Muscle layer of colon (tissue), 2 donors: Measurements from ENCODE around the gene ZNF133.
"Not testable (repeated sequence)": the region's sequence is repeated elsewhere in the genome, so short reads cannot be mapped to it uniquely, and the experiment has no call there.

ENCODE experiments used
- H3K27ac ChIP-seq: one replicate; pipeline ENCODE4 v1.7.0; 2013; ENCODE audit warnings: low read depth, mild to moderate bottlenecking, low read length, moderate library complexity
- H3K27me3 ChIP-seq, 2 donors: one replicate each; pipeline ENCODE4 v1.7.0; 2013; ENCODE audit warnings: low read length in 2 of 2, mild to moderate bottlenecking in 2 of 2; ENCODE audit not compliant: insufficient read depth in 2 of 2, control insufficient read depth in 1 of 2
- H3K36me3 ChIP-seq: one replicate; pipeline ENCODE4 v1.7.0; 2013; ENCODE audit warnings: mild to moderate bottlenecking, low read length; ENCODE audit not compliant: insufficient read depth
- H3K4me1 ChIP-seq: one replicate; pipeline ENCODE4 v1.7.0; 2013; ENCODE audit warnings: mild to moderate bottlenecking, low read length; ENCODE audit not compliant: insufficient read depth
- H3K4me3 ChIP-seq, 2 donors: one replicate each; pipeline ENCODE4 v1.7.0; 2013; ENCODE audit warnings: low read length in 2 of 2, low read depth in 1 of 2, mild to moderate bottlenecking in 1 of 2, moderate library complexity in 1 of 2
- H3K9ac ChIP-seq: one replicate; pipeline ENCODE4 v1.7.0; 2013; ENCODE audit warnings: low read length
- H3K9me3 ChIP-seq: one replicate; pipeline ENCODE4 v1.7.0; 2013; ENCODE audit warnings: mild to moderate bottlenecking, low read length
- donor health status: abdominal sarcoma.
- donor health status: Adenocarcinoma of cecum.

ZNF133 gene

DNA sequence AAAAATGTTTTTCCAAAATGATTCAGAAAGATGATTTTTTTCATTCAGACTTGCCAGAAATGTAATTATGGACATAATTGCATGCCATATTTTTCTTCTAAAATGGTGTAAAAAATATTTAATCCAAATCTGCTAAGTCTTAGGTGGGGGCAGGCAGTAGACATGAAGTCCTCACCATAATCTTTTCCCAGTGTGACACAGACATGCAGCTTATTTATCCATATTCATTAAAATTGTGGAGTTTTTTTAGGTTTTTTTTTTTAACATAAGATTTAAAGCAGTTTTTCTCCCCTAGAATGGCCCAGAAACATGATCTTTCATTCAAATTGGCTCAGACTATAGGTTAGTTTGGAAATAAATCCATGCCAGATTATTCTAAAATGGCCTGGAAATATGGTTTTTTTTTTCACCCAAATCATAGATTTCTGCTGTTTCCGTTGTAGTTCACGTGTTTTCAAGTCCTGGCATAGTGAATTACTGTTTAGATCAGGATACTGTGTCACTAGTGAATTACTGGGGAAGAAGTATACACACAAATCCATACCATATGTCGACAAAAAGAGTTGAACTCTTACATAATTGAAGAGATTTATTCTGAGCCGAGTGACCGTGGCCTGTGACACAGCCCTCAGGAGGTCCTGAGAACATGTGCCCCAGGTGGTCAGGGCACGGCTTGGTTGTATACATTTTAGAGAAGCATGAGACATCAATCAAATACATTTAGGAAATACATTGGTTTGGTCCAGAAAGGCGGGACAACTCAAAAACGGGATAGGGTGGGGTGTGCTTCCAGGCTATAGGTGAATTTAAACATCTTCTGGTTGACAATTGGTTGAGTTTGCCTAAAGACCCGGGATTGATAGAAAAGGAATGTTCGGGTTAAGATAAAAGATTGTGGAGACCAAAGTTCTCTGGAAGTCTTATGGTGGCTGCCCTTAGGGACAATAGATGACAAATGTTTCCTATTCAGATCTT, 33.9 kb downstream of the ZNF133 start:
- Histone ChIP-seq H3K9me3 (no peaks in the 10 kb centered on the region), H3K36me3 (peaks cover under 1% of the 10 kb centered on the region), H3K4me3 (no peak overlapping the region), H3K9ac (no peak overlapping the region), H3K4me1 (no peaks in the 10 kb centered on the region), H3K27ac (no peak overlapping the region), H3K27me3 (no peaks in the 10 kb centered on the region)

DNA sequence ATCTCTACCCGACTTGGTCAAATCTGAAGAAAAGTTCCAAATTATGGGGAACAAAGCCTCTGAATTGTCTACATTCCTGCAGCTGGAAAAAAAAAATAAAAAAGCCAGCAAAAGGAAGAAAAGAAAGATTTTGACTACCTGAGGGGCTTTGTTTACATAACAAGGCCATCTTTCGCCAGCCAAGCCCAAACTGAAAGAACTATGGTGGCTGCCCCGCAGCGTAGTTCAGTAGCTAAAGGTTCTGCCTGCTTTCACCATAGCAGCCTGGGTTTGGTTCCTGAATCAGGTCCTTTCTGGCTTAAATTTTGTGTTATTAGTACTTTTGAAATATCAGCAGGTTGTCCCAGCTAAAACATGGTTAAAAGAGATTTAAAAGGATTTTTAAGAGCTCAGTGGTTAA, 35.4 kb downstream of the ZNF133 start:
- H3K27me3 ChIP-seq, result no peaks in the 10 kb centered on the region
- H3K4me1 ChIP-seq, result no peaks in the 10 kb centered on the region
- no peaks in the 10 kb centered on the region for H3K9me3 ChIP-seq
- no peak overlapping the region for H3K9ac ChIP-seq
- H3K4me3 ChIP-seq, result no peak overlapping the region
- no peak overlapping the region for H3K27ac ChIP-seq
- H3K36me3 ChIP-seq, result no peaks in the 10 kb centered on the region

DNA sequence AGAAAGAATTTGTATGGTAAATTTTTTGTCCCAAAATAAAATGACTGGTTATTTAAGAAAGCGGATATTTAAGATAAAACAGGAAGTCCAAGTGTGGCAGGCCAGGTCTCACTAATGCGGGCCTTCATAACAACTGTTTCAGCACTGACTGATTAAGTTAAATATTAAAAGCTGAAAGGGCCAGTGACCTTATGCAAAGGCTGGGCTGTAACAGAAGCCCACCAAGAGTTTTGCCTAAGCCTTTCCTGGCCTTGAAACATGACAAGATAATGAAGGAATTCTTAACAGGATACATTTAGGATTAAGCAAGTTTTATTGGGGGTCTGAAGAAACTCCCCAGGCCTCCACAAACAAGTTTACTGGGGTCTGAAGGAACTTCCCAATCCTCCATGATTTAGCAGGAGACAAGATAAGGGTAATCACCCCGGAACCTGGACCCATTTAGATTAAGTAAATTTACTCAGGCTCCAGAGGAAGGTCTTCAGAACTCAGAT, 36.3 kb downstream of the ZNF133 start:
- H3K9ac ChIP-seq, result no peak overlapping the region
- H3K4me1 ChIP-seq, result no peaks in the 10 kb centered on the region
- no peaks in the 10 kb centered on the region for H3K27me3 ChIP-seq
- H3K4me3 ChIP-seq, result no peak overlapping the region
- H3K27ac ChIP-seq, result no peak overlapping the region
- H3K9me3 ChIP-seq, result no peaks in the 10 kb centered on the region
- no peaks in the 10 kb centered on the region for H3K36me3 ChIP-seq

DNA sequence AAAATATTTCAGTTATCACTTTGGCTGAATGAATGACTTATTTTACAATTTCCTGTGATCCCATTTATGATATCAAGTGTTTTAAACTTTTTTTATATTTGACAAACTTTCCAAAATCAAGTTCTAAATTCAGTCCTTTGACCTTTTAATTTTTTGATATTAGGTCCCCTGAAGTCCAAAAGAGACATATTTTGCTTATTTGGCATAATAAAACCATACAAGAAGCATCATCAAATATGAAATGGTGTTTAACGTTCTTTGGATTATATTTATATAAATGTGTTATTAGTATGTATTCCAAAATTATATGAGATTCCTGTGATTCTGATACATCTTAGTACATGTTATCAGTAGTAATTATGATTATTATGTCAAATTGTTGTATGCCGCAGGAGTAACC, 38.7 kb downstream of the ZNF133 start:
- H3K27me3 ChIP-seq, result no peaks in the 10 kb centered on the region
- no peak overlapping the region for H3K27ac ChIP-seq
- no peak overlapping the region for H3K9ac ChIP-seq
- H3K9me3 ChIP-seq, result peaks cover 3% of the 10 kb centered on the region
- no peaks in the 10 kb centered on the region for H3K36me3 ChIP-seq
- H3K4me1 ChIP-seq, result no peaks in the 10 kb centered on the region
- H3K4me3 ChIP-seq, result no peak overlapping the region

DNA sequence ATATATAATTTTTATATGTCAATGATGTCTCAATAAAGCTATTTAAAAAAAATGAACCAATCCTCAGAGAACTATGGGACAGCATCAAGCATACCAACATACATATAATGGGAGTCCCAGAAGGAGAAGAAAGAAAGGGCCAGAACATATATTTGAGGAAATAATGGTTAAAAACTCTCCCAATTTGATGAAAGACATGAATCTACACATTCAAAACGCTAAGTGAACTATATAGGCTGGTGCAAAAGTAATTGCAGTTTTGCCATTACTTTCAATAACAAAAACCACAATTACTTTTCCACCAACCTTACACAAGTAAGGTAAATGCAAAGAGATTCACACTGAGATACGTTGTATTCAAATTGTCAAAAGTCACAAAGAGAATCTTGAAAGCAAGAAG, 43.4 kb downstream of the ZNF133 start:
- no peak overlapping the region for H3K4me3 ChIP-seq
- H3K27ac ChIP-seq, result no peak overlapping the region
- H3K36me3 ChIP-seq, result no peaks in the 10 kb centered on the region
- H3K9me3 ChIP-seq, result peaks cover 3% of the 10 kb centered on the region
- no peaks in the 10 kb centered on the region for H3K27me3 ChIP-seq
- no peaks in the 10 kb centered on the region for H3K4me1 ChIP-seq
- H3K9ac ChIP-seq, result no peak overlapping the region

DNA sequence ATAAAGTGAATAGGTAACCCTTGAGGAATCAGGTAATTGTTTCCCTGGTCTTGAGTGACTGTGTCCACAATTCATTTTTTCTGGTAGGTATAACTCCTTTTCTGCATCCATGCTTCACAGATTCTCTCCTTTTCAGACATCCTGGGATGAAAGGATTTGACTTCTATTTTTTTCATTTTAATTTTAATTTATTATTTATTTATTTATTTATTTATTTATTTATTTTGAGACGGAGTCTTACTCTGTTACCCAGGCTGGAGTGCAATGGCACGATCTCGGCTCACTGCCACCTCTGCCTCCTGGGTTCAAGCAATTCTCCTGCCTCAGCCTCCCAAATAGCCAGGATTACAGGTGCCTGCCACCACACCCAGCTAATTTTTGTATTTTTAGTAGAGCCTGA, 61.4 kb downstream of the ZNF133 start:
- not testable (repeated sequence) for H3K9ac ChIP-seq, H3K36me3 ChIP-seq, H3K27ac ChIP-seq, H3K4me3 ChIP-seq, H3K4me1 ChIP-seq, H3K27me3 ChIP-seq, H3K9me3 ChIP-seq

DNA sequence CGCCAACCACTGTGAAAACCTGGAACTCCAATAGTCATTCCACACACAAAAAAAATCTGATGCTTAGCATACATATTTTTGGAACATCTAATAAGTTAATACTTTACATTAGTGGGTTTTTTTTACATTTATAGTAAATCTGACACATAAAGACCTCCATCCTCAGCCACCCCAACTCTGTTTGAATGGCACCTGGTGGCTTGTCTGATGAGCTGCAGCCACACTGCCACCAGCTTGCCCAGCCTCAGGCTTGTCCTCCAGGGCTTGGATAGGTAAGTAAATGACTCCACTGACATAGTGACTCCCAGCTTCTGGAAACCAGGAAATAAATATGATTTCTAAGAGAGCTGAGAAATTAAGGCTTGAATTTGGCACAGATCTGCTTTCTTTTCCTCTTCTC, 71.5 kb downstream of the ZNF133 start:
- Histone ChIP-seq H3K27ac (no peak overlapping the region), H3K36me3 (no peaks in the 10 kb centered on the region), H3K9me3 (no peaks in the 10 kb centered on the region), H3K4me1 (no peaks in the 10 kb centered on the region), H3K9ac (no peak overlapping the region), H3K4me3 (no peak overlapping the region), H3K27me3 (no peaks in the 10 kb centered on the region)

DNA sequence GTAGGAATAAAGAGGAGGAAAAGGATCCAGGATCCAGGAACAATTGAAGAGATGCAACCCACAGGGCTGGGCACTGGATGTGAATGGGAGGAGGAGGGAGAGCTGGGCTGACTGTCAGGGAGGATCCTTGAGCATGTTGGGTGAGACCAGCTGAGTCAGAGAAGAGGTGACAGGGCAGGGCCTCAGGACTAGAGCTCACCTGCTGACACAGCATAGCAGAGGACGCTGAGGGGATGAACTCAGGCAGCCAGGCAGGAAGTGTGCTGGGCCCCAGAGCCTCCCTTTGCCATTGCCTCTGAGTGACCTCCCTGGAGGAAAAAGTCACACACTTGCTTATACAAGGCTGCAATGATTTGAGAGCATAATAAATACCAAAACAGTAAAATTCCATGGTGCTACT, 72.3 kb downstream of the ZNF133 start:
- no peak overlapping the region for H3K4me3 ChIP-seq
- no peak overlapping the region for H3K27ac ChIP-seq
- no peaks in the 10 kb centered on the region for H3K9me3 ChIP-seq
- no peaks in the 10 kb centered on the region for H3K4me1 ChIP-seq
- no peak overlapping the region for H3K9ac ChIP-seq
- H3K27me3 ChIP-seq, result no peaks in the 10 kb centered on the region
- H3K36me3 ChIP-seq, result no peaks in the 10 kb centered on the region

DNA sequence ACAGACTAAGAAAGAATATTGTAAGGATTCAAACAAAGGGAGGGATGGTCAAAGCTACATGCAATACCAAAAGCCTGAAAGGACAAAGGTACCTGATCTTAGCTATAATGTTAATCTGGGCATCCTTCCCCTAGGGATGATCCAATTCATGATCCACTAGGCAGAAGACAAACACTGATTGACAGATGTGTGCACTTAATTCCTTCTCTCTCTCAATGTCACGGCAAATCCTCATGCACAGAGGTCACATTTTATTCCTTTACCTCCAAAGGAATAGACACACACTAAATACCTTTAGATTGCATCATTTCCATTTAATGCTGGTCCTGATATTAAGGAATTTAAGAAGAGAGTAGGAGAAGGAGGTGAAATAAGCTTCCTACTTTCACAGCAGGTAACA, 73.4 kb downstream of the ZNF133 start:
- no peak overlapping the region for H3K4me3 ChIP-seq

DNA sequence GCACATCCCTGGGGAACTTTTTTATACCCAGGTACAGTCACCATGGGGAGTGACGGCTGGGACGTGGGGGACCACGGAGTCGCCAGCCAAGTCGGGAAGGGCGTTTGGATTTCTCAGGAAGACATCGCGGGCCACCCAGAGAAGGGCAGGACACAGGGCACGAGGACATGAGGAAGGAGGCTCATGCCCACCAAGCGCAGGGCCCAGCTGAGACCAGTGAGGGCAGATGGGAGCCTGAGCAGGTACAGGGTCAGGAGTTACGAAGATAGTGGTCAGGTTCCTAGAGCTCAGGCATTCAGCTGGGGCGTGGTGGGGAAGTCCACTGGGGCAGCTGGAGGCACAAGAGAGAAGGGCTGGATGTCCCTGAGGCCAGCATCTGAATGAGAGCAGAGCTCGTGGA, 74.6 kb downstream of the ZNF133 start:
- no peaks in the 10 kb centered on the region for H3K4me1 ChIP-seq
- no peaks in the 10 kb centered on the region for H3K27me3 ChIP-seq
- no peaks in the 10 kb centered on the region for H3K9me3 ChIP-seq
- H3K9ac ChIP-seq, result no peak overlapping the region
- no peak overlapping the region for H3K4me3 ChIP-seq
- H3K27ac ChIP-seq, result no peak overlapping the region
- H3K36me3 ChIP-seq, result no peaks in the 10 kb centered on the region

More for the DNA sequence above, 73.4 kb downstream of the ZNF133 start:
- no peak overlapping the region for H3K9ac ChIP-seq
- no peak overlapping the region for H3K27ac ChIP-seq
- no peaks in the 10 kb centered on the region for H3K27me3 ChIP-seq
- no peaks in the 10 kb centered on the region for H3K36me3 ChIP-seq
- no peaks in the 10 kb centered on the region for H3K4me1 ChIP-seq
- no peaks in the 10 kb centered on the region for H3K9me3 ChIP-seq

DNA sequence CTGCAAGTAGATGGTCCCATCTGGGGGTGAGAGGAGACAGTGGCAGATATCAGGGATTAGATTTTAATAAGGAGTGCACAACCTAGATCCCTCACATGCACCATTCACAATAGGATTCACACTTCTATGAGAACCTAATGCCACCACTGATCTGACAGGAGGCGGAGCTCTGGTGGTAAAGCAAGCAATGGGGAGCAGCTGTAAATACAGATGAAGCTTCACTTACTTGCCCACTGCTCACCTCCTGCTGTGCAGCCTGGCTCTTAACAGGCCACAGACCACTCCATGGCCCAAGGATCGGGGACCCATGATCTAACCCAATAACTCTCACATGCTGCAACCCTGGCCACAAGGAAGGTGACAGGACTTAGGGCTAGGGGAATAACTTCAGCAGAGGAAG, 75.4 kb downstream of the ZNF133 start:
- Histone ChIP-seq H3K27ac (no peak overlapping the region), H3K4me1 (no peaks in the 10 kb centered on the region), H3K9ac (no peak overlapping the region), H3K9me3 (no peaks in the 10 kb centered on the region), H3K27me3 (no peaks in the 10 kb centered on the region), H3K4me3 (no peak overlapping the region), H3K36me3 (no peaks in the 10 kb centered on the region)

DNA sequence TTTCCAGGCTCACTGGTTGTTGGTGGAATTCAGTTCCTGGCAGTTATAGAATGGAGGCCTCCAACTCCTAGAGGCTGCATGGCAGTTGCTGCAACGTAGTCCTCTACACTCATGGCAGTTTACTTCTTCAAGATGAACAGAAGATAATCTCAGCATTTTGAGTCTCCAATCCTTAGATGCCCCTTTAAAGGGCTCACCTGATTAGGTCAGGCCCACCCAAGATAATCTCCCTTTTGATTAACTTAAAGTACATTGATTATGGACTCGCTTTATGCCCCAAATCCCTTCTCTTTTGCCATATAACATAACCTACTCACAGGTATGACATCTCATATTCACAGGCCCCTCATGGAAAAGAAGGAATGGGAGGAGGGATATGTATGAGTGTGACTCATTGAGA, 76.4 kb downstream of the ZNF133 start:
- H3K9me3 ChIP-seq, result no peaks in the 10 kb centered on the region
- H3K36me3 ChIP-seq, result no peaks in the 10 kb centered on the region
- no peak overlapping the region for H3K9ac ChIP-seq
- H3K27ac ChIP-seq, result no peak overlapping the region
- no peaks in the 10 kb centered on the region for H3K4me1 ChIP-seq
- no peak overlapping the region for H3K4me3 ChIP-seq
- H3K27me3 ChIP-seq, result no peaks in the 10 kb centered on the region
